HT1080 (cell line): ENCODE data around the gene CCDC88C. TPM values are rescaled to one million over a fixed set of nuclear protein-coding genes. Genes with fewer than 3 reads are reported as not detected.
"Not testable (repeated sequence)": the region's sequence is repeated elsewhere in the genome, so short reads cannot be mapped to it uniquely, and the experiment has no call there.

Experiments used
- DNase-seq: peaks from one replicate; pipeline ENCODE4 v3.0.0-alpha.2; 2015; ENCODE audit warnings: low read depth
- total RNA-seq: library from RNA; depleted of rRNA; stranded (reverse); fragments of >200 nt; shearing (Covaris generic); gene quantifications from 2 replicates; pipeline ENCODE4 v1.2.3, GENCODE V29; 2014

Gene CCDC88C
- total RNA-seq, 1 experiment from 2014 or later: 13.2 TPM

GRCh38 chr14:91272341-91273272 lies 145.0 kb downstream of the CCDC88C start:
- DNase-seq: no peak

GRCh38 chr14:91271639-91272038 lies 146.0 kb downstream of the CCDC88C start:
- no peak for DNase-seq

GRCh38 chr14:91270619-91271018 lies 147.0 kb downstream of the CCDC88C start:
- no peak for DNase-seq

- no peak for DNase-seq
Observed at GRCh38 chr14:91270188-91270587, 147.4 kb downstream of the CCDC88C start.

GRCh38 chr14:91269076-91269991 lies 148.3 kb downstream of the CCDC88C start:
- DNase-seq: no peak

- DNase-seq: no peak
Observed at GRCh38 chr14:91267965-91268437, 149.6 kb downstream of the CCDC88C start.

- not testable (repeated sequence) for DNase-seq
Observed at GRCh38 chr14:91266276-91266675, 151.3 kb downstream of the CCDC88C start.

GRCh38 chr14:91265404-91265803 lies 152.2 kb downstream of the CCDC88C start:
- no peak for DNase-seq

GRCh38 chr14:91264151-91265150 lies 153.2 kb downstream of the CCDC88C start:
- no peak for DNase-seq

GRCh38 chr14:91263329-91263728 lies 154.3 kb downstream of the CCDC88C start:
- DNase-seq: no peak

- DNase-seq: no peak
Observed at GRCh38 chr14:91261986-91262549, 155.6 kb downstream of the CCDC88C start.

- no peak for DNase-seq
Observed at GRCh38 chr14:91261115-91261514, 156.5 kb downstream of the CCDC88C start.

- DNase-seq: no peak
Observed at GRCh38 chr14:91258876-91259275, 158.7 kb downstream of the CCDC88C start.

GRCh38 chr14:91258011-91258618 lies 159.5 kb downstream of the CCDC88C start:
- DNase-seq: no peak

- DNase-seq: no peak
Observed at GRCh38 chr14:91257328-91258010, 160.2 kb downstream of the CCDC88C start.

GRCh38 chr14:91256661-91257060 lies 161.0 kb downstream of the CCDC88C start:
- no peak for DNase-seq

- no peak for DNase-seq
Observed at GRCh38 chr14:91255026-91255695, 162.5 kb downstream of the CCDC88C start.

- DNase-seq: no peak
Observed at GRCh38 chr14:91254461-91254860, 163.2 kb downstream of the CCDC88C start.
